Measurements from ENCODE around the gene SNX2.
"Not testable (repeated sequence)": the region's sequence is repeated elsewhere in the genome, so short reads cannot be mapped to it uniquely, and the experiment has no call there.

The SNX2 gene

GRCh38 chr5:122844910-122845228 is 70.0 kb downstream of the SNX2 start:
- no peak for DNase-seq

GRCh38 chr5:122845229-122846050 is 70.6 kb downstream of the SNX2 start, which contains the start of gene SNX24:
Gene SNX24 (plus strand): TSS chr5:122845613. CDS start chr5:122845634, 21 bp downstream.
- DNase-seq: peak; percentile 5

GRCh38 chr5:122846051-122846550 is 71.2 kb downstream of the SNX2 start:
- DNase-seq: no peak

GRCh38 chr5:122847687-122848081 is 72.8 kb downstream of the SNX2 start:
- no peak for DNase-seq

GRCh38 chr5:122849771-122850170 is 74.9 kb downstream of the SNX2 start:
- DNase-seq: no peak

DNA sequence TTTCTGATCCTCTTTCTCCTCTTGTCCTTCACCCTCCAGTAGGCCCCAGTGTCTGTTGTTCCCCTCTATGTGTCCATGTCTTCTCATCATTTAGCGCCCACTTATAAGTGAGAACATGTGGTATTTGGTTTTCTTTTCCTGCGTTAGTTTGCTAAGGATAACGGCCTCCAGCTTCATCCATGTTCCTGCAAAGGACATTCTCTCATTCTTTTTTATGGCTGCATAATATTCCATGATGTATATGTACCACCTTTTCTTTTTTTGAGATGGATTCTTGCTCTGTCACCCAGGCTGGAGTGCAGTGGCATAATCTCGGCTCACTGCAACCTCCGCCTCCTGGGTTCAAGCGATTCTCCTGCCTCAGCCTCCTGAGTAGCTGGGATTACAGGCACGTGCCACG is 82.7 kb downstream of the SNX2 start:
- DNase-seq: not testable (repeated sequence)

GRCh38 chr5:122858451-122858850 is 83.6 kb downstream of the SNX2 start:
- DNase-seq: no peak

- DNase-seq: no peak
These were observed 88.4 kb downstream of the SNX2 start for GRCh38 chr5:122863240-122863639.

DNA sequence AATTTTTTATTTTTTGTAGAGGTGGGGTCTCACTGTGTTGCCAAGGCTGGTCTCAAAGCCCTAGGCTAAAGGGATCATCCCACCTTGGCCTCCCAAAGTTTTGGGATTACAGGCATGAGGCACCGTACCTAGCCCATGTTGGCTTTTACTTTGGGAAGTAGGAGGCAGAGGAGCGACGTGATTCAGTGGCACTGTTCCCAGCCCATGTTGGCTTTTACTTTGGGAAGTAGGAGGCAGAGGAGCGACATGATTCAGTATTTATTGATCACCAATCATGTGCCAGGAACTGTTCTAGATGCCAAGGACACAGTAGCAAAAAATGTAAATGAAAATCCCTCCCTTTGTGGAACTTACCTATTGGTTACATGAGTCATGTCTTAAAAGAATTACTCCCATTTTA is 88.8 kb downstream of the SNX2 start:
- DNase-seq: no peak

DNA sequence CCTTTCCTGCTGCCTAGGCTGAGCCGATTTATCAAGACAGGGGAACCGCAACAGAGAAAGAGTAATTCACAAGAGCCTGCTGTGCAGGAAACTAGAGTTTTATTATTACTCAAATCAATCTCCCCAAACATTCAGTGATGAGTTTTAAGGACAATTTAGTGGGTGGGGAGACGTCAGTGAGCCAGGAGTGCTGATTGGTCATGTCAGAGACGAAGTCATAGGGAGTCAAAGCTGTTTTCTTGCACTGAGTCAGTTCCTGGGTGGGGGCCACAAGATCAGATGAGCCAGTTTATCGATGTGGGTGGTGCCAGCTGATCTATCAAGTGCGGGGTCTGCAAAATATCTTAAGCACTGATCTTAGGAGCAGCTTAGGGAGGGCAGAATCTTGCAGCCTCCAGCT is 89.5 kb downstream of the SNX2 start:
- no peak for DNase-seq

DNA sequence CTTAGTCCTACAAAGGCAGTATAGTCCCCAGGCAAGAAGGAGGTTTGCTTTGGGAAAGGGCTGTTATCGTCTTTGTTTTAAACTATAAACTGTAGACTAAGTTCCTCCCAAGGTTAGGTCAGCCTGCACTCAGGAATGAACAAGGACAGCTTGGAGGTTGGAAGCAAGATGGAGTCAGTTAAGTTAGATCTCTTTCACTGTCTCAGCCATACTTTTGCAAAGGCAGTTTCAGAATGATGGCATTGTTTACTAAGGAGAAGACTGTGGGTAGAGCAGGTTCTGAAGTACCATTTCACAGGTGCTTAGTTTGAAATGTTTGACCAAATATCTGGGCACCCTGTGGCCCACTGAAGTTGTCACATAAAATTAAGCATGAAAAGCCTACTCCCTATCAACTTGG is 90.0 kb downstream of the SNX2 start:
- DNase-seq: no peak

GRCh38 chr5:122870219-122870856 is 95.5 kb downstream of the SNX2 start:
- DNase-seq: no peak

DNA sequence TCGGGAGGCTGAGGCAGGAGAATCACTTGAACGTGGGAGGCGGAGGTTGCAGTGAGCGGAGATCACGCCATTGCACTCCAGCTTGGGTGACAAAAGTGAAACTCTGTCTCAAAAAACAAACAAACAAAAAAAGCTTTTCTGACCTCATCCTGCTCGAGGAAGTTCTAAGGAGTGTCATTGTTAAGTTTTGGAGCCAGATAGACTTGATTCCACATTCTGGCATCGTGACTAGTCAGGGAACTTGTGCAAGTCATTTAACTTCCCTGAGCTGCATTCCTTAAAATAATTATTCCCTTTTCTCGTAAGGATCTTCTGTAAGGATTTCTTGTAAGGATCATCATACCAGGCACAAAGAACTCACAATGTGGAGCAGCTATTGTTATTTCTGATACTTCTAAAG is 96.8 kb downstream of the SNX2 start:
- no peak for DNase-seq

GRCh38 chr5:122874179-122874875 is 99.4 kb downstream of the SNX2 start:
- DNase-seq: no peak

GRCh38 chr5:122877518-122877917 is 102.6 kb downstream of the SNX2 start:
- DNase-seq: no peak

DNA sequence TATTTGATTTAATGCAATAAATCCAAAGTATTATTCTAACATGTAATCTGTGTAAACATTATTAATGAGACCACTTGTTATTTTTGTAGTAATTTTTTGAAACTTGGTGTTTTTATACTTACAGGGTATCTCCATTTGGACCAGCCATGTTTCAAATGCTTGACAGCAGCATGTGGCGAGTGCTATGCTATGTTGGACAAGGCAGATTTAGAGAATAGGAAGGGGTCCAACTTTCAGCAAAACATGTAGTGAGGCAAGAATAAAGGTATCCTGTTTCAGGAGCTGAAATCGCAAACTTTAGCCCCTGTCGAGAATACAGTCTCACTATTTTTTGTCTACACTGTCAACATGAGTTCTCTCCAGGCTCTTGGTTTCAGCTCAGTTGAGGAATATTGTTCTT is 104.2 kb downstream of the SNX2 start:
- DNase-seq: no peak
